Measurements from ENCODE around the gene SGIP1. TPM values are rescaled to one million over a fixed set of nuclear protein-coding genes. Genes with fewer than 3 reads are reported as not detected.

Gene SGIP1
- polyA plus RNA-seq (2011; rRNA removed) (85.1 and 110 TPM in 2 replicates), polyA minus RNA-seq (2011; rRNA and poly(A)+ RNA removed) (166 and 194 TPM in 2 replicates)

GRCh38 chr1:66533804-66534740, at the start of gene SGIP1:
Gene SGIP1 (plus strand): TSS chr1:66534153. CDS start chr1:66534359, 206 bp downstream.
- DNase-seq (ENCODE audit: low read depth, low spot score) = peak; percentile 61
- CTCF ChIA-PET = interaction anchor here (0.7 to 11.4 kb wide), 3 partner anchors 11 to 1011 kb away, joined by 5 to 66 read pairs (median 5); no protein-coding TSS in a partner anchor
- peak within 1 kb of the TSS; percentile 85 for H3K4me3 ChIP-seq (ENCODE audit: low read depth, low read length)
- POLR2A ChIA-PET = interaction anchor here (0.9 to 2.0 kb wide), 9 partner anchors 12 to 84 kb away, joined by 3 to 14 read pairs (median 5); no protein-coding TSS in a partner anchor
- H3K27ac ChIP-seq (ENCODE audit: low read depth, low read length) = peak within 1 kb of the TSS; percentile 98
- H3K9me3 ChIP-seq (ENCODE audit: control insufficient read depth, insufficient read depth, low read length) = no peaks in the 10 kb centered on the region
- no peaks in the 10 kb centered on the region for H3K27me3 ChIP-seq (ENCODE audit: control insufficient read depth, insufficient read depth, low read length)
- TF ChIP-seq CTCF (IDR thresholded peaks at IDR 0.05; ENCODE audit: low read depth, low read length) = no peak

GRCh38 chr1:66489151-66489550, 44.8 kb upstream of the SGIP1 start:
- Histone ChIP-seq H3K9me3 (ENCODE audit: control insufficient read depth, insufficient read depth, low read length) (no peaks in the 10 kb centered on the region), H3K27ac (ENCODE audit: low read depth, low read length) (no peak overlapping the region), H3K27me3 (ENCODE audit: control insufficient read depth, insufficient read depth, low read length) (no peaks in the 10 kb centered on the region), H3K4me3 (ENCODE audit: low read depth, low read length) (no peak overlapping the region)
- CTCF ChIA-PET = interaction anchor here (3.7 kb wide), 1 partner anchor 16 kb away, joined by 41 read pairs; no protein-coding TSS in a partner anchor
- no peak for TF ChIP-seq CTCF (IDR thresholded peaks at IDR 0.05; ENCODE audit: low read depth, low read length)
- no peak for DNase-seq (ENCODE audit: low read depth, low spot score)
- POLR2A ChIA-PET = no interaction called here

GRCh38 chr1:66489972-66490601, 43.9 kb upstream of the SGIP1 start:
- POLR2A ChIA-PET = interaction anchor here (1.3 to 1.4 kb wide), 2 partner anchors 14 to 16 kb away, joined by 4 to 5 read pairs; no protein-coding TSS in a partner anchor
- H3K27ac ChIP-seq (ENCODE audit: low read depth, low read length) = no peak overlapping the region
- no peak for DNase-seq (ENCODE audit: low read depth, low spot score)
- H3K27me3 ChIP-seq (ENCODE audit: control insufficient read depth, insufficient read depth, low read length) = no peaks in the 10 kb centered on the region
- CTCF ChIA-PET = interaction anchor here (1.0 to 3.7 kb wide), 8 partner anchors 10 to 247 kb away, joined by 3 to 41 read pairs (median 6); no protein-coding TSS in a partner anchor
- H3K4me3 ChIP-seq (ENCODE audit: low read depth, low read length) = no peak overlapping the region
- TF ChIP-seq CTCF (IDR thresholded peaks at IDR 0.05; ENCODE audit: low read depth, low read length) = no peak
- H3K9me3 ChIP-seq (ENCODE audit: control insufficient read depth, insufficient read depth, low read length) = no peaks in the 10 kb centered on the region

- H3K27ac ChIP-seq (ENCODE audit: low read depth, low read length) = no peak overlapping the region
- ChIA-PET CTCF (interaction anchor here (1.0 to 3.7 kb wide), 8 partner anchors 11 to 248 kb away, joined by 3 to 41 read pairs (median 6); no protein-coding TSS in a partner anchor), POLR2A (interaction anchor here (1.3 to 1.4 kb wide), 2 partner anchors 13 to 15 kb away, joined by 4 to 5 read pairs; no protein-coding TSS in a partner anchor)
- no peak for TF ChIP-seq CTCF (IDR thresholded peaks at IDR 0.05; ENCODE audit: low read depth, low read length)
- no peak overlapping the region for H3K4me3 ChIP-seq (ENCODE audit: low read depth, low read length)
- DNase-seq (ENCODE audit: low read depth, low spot score) = no peak
- H3K27me3 ChIP-seq (ENCODE audit: control insufficient read depth, insufficient read depth, low read length) = no peaks in the 10 kb centered on the region
- H3K9me3 ChIP-seq (ENCODE audit: control insufficient read depth, insufficient read depth, low read length) = no peaks in the 10 kb centered on the region
Observed at GRCh38 chr1:66490816-66491215, 43.1 kb upstream of the SGIP1 start.

Data from AG04450 (cell line).